HepG2 (cell line): ENCODE results near the gene MTRF1.

Experiments used
- CREB1 ChIP-seq, 2 experiments: fragments of 450-650 bp in 1 of 2; IDR thresholded peaks; 2 replicates each; pipeline ENCODE4 v1.6.1; 2016 to 2017; ENCODE audit warnings: control low read depth in 1 of 2, mild to moderate bottlenecking in 1 of 2, missing compliant biosample characterization in 1 of 2, missing genetic modification characterization in 1 of 2
- CTCF ChIP-seq: sonication (generic); formaldehyde crosslinking; IDR thresholded peaks from 2 replicates; pipeline ENCODE4 v1.5.0; 2020; ENCODE audit warnings: mild to moderate bottlenecking, missing genetic modification reagents, moderate library complexity
- ELF4 ChIP-seq: sonication (generic); formaldehyde crosslinking; IDR thresholded peaks from 2 replicates; pipeline ENCODE4 v1.5.0; 2020; ENCODE audit warnings: missing genetic modification reagents, mild to moderate bottlenecking, moderate library complexity, borderline replicate concordance
- HMGXB4 ChIP-seq, 2 experiments: sonication (generic) in 1 of 2; formaldehyde crosslinking in 1 of 2; IDR thresholded peaks; 2 replicates each; pipeline versions ENCODE4 v1.4.0 to v1.6.1; 2018 to 2020; ENCODE audit warnings: missing genetic modification reagents in 2 of 2, borderline replicate concordance in 1 of 2, low read depth in 1 of 2, mild to moderate bottlenecking in 1 of 2, missing biosample characterization in 1 of 2
- JUND ChIP-seq: sonication (generic); formaldehyde crosslinking; IDR thresholded peaks from 2 replicates; pipeline ENCODE4 v1.8.0; 2022; ENCODE audit warnings: mild to moderate bottlenecking, missing genetic modification reagents
- MXD4 ChIP-seq: IDR thresholded peaks from 2 replicates; pipeline ENCODE4 v1.6.1; 2016; ENCODE audit warnings: mild to moderate bottlenecking, missing biosample characterization, missing genetic modification reagents
- NFE2 ChIP-seq: sonication (generic); formaldehyde crosslinking; IDR thresholded peaks from 2 replicates; pipeline ENCODE4 v1.4.0; 2020; ENCODE audit warnings: missing genetic modification reagents
- NFIC ChIP-seq: IDR thresholded peaks from 2 replicates; pipeline ENCODE4 v1.6.1; 2012; ENCODE audit warnings: mild to moderate bottlenecking, low read length, inconsistent platforms
- PAF1 ChIP-seq: IDR thresholded peaks from 2 replicates; pipeline ENCODE4 v1.6.1; 2016; ENCODE audit warnings: missing genetic modification reagents, missing compliant biosample characterization
- SMAD1 ChIP-seq: sonication (generic); formaldehyde crosslinking; IDR thresholded peaks from 2 replicates; pipeline ENCODE4 v1.4.0; 2020; ENCODE audit warnings: missing genetic modification reagents, low read depth, mild to moderate bottlenecking, borderline replicate concordance
- ZNF160 ChIP-seq: sonication (generic); formaldehyde crosslinking; IDR thresholded peaks from 2 replicates; pipeline ENCODE4 v1.8.0; 2022; ENCODE audit warnings: mild to moderate bottlenecking, inconsistent platforms, missing genetic modification reagents
- ZNF274 ChIP-seq: sonication (generic); formaldehyde crosslinking; IDR thresholded peaks from 2 replicates; pipeline ENCODE4 v1.5.1; 2020; ENCODE audit warnings: mild to moderate bottlenecking, missing genetic modification reagents
- ZNF333 ChIP-seq: sonication (generic); formaldehyde crosslinking; IDR thresholded peaks from 2 replicates; pipeline ENCODE4 v1.4.0; 2020; ENCODE audit warnings: mild to moderate bottlenecking, missing genetic modification reagents, borderline replicate concordance

- no peak for TF ChIP-seq ZNF160 (CRISPR knock-in tag)
- TF ChIP-seq CTCF (CRISPR knock-in tag), result no peak
- no peak for TF ChIP-seq ELF4 (CRISPR knock-in tag)
- TF ChIP-seq JUND (CRISPR knock-in tag), result no peak
- TF ChIP-seq NFIC, result no peak
- no peak for TF ChIP-seq NFE2
- no peak for TF ChIP-seq CREB1 (IDR thresholded peaks at IDR 0.05)
- no peak for TF ChIP-seq CREB1 (CRISPR knock-in tag; IDR thresholded peaks at IDR 0.05)
- TF ChIP-seq ZNF333 (CRISPR knock-in tag), result no peak
- TF ChIP-seq MXD4 (CRISPR knock-in tag), result no peak
- no peak for TF ChIP-seq HMGXB4 (CRISPR knock-in tag; IDR thresholded peaks at IDR 0.05; ENCODE audit: borderline replicate concordance in 1 of 2, low read depth in 1 of 2)
- TF ChIP-seq SMAD1 (CRISPR knock-in tag), result no peak
- no peak for TF ChIP-seq PAF1
- TF ChIP-seq ZNF274, result no peak
Observed at GRCh38 chr13:41178040-41178439, 85.3 kb downstream of the MTRF1 start.
